HG03159 (cell line): ENCODE measurements around the gene ITGA1.
"Not testable (repeated sequence)": the region's sequence is repeated elsewhere in the genome, so short reads cannot be mapped to it uniquely, and the experiment has no call there.

ENCODE experiments used
- ATAC-seq: cut with Tn5 transposase; IDR thresholded peaks from one replicate; pipeline ENCODE4 v1.9.1; 2021; ENCODE audit warnings: mild to moderate bottlenecking, moderate library complexity; ENCODE audit not compliant: unreplicated experiment

ITGA1 gene

DNA sequence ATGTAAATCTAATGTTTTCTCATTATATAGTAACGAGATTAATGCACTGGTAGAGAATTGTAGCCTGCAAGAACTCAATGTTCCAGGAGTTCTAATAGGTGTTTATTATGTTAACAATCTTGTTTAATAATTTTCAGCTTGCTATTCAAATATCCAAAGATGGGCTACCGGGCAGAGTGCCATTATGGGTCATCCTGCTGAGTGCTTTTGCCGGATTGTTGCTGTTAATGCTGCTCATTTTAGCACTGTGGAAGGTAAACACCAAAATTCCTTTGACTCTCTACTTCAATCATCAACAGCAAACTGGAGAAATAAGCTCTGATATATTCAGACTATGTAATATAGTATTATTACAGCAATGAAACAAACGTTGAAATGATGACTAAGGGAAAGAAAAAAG is 159.5 kb downstream of the ITGA1 start:
- ATAC-seq: no peak

DNA sequence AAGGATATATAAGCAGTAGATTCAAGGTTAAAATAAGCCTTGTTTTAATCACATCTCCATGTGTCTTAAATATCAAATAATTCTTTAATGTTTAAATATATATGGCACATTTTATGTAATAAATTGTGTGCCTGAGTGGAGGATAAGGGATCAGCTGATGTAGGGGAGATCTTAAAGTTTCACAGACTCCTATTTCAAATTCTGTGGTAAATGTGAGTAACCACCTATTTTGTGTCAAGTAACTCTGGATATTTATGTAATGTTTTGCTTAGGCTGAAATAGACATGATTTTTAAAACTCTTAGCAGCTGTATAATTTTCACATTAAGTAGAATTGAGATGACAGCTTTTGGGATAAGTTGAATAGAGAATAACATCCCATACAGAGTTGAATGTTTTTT is 160.1 kb downstream of the ITGA1 start:
- no peak for ATAC-seq

DNA sequence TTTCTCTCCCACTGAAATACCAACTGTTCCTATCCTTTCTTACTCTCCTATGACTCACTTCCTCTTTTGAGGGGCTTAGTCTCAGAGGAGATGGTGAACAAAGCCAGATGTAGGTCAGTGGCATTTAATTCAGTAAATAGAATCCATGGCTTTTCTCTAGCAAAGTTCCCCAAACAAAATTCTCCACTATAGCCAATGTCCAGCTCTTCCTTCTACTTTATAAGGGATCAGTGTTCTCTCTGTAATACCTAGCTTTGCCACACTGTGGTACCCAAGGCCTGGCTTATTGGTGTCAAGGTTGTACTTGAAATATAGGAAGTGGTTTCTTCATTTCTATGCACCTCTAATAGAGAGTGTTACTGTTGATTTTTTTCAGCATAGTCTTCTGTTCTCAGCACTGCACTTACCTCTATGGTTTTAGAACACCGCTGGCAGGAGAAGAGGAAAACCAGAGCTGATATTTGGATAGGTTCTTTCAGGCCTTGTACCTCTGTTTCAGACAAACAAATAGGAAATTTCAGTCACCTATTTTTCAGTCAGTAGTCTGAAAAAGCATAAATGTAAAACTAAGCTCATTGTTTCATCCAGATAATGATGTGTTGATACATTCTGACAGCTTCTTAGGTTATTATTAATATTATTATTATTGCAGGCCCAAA is 160.8 kb downstream of the ITGA1 start:
- peak; percentile 98 for ATAC-seq

DNA sequence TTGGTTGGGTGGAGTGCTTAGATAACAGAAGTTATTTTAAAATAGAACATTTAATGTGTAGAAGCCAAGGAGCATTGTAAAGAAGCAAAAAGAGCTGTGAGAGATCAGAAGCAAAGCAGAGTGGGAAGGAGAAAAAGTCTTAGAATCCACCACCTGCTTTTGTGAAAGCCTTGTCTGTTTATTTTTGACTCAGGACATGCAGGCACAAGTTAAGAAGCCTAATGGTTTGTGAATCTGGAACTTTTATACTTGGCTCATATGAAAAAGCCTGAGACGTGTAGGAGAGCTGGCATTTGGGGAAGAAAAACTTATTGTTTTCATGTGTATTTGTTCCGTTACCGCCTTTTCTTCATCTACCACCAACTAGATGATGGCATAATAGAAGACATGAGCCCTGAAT is 163.0 kb downstream of the ITGA1 start:
- no peak for ATAC-seq

DNA sequence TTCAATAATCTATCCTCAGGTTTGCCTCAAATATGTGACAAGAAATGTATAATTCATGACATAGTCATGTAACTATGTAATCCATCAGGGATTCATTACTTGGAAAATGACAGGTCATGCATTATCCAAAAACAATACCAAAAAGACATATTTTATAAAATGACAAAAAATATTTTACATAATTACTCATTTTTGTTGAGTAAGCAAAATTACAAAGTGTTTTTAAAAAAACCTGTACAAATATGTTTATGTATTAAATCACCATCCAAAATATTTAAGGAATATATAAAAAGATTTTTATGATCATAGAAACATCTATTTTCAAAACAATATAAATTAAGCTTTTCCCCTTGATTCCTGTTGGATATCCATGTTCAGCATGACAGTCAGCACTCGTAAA is 164.8 kb downstream of the ITGA1 start:
- no peak for ATAC-seq

DNA sequence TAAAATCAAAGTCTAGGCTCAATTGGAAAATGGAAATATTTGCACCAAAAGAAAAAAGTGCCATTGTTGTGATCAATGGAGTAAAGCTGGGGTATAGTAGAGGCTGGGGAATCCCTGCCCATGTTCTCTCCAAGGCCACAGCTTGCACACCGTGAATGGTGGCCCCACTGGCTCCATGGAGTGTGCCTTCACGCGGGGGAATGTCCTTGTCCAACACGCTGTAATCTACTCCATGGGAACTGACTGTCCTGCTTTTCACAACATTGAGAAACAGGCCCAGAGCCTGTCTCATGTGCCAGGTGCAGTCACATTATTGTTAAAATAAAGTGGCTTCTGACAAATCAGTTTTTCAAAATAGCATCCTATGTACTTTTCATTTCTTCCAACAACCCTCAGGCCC is 168.3 kb downstream of the ITGA1 start:
- no peak for ATAC-seq

DNA sequence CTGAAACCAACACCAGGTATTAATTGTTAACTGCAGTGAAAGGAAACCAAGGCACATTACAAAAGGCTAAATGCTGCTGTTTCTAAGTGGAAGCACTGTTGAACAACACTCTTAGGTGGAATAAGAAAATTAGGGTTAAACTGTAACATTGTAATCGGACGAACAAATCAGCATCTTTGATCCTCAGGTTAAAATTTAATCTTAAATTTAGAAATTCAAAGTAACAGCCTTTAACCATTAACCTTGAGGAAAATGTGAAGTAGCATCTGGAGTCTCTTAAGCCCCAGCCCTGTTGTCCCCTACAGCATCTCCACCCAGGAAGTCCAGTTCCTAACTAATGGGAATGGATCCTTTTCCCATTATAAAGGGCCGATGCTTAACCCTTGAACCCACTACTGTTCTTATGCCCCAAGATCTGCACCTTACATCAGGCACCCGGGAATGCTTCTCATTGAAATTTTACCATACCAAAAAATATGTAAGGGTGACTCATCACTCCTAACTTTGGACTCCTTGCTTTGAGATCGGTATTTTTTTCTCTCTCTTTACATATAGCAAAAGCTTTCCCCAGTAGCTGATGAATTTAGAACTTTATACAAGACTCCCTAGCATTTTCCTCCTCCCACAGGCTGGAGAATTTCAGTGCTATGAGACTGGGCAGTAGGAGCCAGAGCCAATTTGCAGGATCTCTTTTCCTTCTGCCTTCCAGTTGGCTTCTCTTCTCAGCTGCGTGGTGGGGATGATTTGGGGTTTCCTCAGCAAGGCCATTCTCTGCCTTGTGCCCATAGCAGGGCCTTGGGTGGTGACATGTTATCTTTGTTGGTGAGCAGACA is 169.4 kb downstream of the ITGA1 start:
- ATAC-seq: no peak

DNA sequence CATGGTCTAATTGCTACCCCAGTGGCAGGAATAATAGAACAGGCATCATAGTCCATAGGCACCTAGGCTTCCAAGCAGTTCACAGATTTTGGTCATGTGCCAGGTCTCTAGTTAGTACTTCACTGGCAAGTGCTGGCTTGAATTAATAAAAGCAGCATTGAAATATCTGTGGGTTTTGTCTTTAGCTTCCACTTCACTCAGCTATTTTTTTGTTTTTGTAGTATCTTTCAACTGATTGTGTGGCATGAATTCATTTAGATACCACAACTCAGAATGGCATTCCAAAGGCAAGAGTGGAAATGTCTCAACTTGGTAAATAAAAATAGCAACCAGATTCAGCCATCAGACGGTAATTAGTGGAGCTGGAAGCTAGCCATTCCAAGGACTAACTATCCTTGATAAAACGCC is 173.6 kb downstream of the ITGA1 start:
- ATAC-seq: no peak

DNA sequence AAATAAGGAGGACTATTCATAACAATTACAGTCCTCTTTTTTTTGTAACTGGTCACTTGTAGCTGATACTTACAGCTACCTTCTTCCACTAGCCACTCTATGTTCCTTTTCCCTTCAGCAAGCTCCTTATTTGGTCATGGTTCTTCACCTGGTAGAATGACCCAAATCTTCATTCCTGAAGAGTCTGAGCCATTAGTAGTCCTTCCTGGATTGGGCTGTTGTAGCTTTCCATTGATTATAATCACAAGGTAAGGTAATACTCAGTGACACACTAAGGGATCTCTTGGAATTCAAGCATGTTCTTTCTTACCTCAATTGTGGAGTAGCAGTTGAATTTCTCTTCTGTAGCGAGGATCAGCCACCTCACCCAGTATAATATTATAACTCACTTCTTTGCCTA is 175.9 kb downstream of the ITGA1 start:
- ATAC-seq: no peak

DNA sequence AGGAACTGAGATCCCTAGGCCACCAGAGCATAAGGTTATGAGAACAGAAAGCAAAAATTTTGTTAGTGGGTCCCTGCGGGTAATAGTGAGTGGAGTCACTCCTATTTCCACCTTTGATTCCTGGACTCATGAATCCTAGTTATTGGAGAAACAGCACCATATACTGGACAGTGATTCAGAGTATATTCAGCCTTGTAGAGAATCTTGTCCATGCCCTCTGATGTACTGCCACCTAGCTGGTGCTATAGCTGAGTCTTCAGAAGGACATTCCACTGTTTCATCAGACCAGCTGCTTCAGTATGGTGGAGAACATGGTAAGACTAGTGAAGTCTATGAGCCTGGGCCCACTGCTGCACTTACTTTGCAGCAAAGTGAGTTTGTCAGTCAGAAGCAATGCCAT is 176.4 kb downstream of the ITGA1 start:
- no peak for ATAC-seq

DNA sequence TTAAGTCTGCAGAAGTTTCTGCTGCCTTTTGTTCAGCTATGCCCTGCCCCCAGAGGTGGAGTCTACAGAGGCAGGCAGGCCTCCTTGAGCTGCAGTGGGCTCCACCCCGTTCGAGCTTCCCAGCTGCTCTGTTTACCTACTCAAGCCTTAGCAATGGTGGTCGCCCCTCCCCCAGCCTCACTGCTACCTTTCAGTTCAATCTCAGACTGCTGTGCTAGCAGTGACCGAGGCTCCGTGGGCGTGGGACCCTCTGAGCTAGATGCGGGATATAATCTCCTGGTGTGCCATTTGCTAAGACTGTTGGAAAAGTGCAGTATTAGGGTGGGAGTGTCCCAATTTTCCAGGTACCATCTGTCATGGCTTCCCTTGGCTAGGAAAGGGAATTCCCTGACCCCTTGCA is 188.4 kb downstream of the ITGA1 start:
- ATAC-seq: not testable (repeated sequence)

DNA sequence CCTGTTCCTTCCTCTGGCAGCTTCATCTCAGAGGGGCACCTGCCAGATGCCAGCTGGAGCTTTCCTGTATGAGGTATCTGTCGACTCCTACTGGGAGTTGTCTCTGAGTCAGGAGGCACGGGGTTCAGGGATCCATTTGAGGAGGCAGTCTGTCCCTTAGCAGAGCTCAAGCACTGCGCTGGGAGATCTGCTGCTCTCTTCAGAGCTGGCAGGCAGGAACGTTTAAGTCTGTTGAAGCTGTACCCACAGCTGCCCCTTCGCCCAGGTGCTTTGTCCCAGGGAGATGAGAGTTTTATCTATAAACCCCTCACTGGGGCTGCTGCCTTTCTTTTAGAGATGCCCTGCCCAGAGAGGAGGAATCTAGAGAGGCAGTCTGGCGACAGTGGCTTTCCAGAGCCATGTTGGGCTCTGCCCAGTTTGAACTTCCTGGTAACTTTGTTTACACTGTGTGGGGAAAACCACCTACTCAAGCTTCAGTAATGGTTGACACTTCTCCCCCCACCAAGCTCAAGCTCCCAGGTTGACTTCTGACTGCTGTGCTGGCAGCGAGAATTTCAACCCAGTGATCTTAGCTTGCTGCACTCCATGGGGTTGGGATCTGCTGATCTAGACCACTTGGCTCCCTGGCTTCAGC is 189.7 kb downstream of the ITGA1 start:
- no peak for ATAC-seq

DNA sequence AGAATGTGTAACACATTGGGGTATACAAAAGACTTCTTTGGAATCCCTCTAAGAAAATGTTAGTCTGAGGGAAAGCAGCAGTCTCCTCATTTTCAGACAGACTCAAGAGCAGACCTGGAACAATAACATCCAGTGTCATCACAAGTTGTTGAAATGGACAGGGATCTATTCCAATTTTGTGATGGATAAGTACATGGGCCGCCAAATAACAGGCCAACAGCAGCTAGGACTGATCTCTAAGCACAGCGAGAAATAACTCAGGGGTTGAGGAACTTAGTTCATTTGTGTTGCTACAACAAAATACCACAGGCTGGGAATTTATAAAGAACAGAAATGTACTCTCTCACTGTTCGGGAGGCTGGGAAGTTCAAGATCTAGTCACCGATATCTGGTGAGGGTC is 193.8 kb downstream of the ITGA1 start:
- no peak for ATAC-seq

DNA sequence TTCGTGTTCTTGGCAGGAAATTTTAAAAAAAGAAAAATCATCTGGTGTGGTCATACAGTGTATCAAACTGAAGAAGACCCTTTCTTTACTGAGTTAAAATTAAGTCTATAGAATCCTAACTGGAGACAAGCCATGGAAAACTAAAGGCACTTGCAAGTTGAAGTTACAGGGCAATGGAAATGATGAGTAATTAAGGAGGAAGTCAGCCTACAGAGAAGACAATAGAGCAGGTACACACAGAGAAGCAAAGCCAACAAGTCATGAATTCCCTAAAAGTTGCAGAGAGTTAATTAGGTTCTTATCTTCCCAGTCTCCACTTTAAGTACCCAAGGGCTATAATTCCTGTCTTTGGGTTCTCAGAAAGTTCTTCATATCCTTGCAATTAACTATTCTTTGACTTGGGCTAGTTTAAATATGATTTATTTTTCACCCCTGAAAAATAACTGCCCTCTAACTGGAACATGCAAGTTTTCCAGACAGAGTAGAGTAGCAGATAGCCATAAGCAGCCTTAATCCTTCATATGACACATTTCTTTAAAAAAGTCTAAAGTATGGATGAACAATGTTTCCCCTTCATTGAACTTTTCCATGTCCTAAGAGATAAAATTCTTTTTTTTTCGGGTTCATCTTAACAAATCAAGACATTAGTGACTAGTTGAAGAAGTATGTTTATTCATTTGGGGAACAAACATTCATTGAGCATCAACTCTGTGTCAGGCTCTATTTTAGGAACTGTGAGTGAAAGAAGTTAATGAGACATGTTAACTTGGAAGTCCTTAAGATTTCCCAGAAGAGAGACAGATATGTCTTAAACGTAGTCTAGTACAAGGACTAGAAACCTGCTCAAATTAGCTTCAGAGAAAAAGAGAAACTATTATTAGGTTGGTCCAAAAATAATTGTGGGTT is 196.3 kb downstream of the ITGA1 start:
- no peak for ATAC-seq

DNA sequence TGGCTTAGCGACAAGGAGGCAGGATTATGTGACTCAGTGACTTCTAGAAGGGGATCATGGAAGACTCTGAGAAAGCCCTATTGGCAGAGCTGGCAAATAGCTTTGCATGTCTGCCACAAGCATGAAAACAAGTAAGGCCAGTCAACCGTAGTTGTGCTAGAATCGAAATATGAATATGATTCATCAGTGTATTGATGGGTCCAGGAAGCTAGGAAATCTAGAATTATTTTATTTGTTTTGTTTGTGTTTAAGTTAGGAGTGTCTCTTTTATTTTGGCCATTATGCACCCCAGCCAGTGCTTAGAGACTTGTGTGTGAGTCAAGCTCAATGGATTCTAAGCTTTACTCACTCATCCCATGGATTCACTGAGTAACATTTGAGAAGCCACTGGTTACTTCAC is 197.6 kb downstream of the ITGA1 start:
- ATAC-seq: no peak

DNA sequence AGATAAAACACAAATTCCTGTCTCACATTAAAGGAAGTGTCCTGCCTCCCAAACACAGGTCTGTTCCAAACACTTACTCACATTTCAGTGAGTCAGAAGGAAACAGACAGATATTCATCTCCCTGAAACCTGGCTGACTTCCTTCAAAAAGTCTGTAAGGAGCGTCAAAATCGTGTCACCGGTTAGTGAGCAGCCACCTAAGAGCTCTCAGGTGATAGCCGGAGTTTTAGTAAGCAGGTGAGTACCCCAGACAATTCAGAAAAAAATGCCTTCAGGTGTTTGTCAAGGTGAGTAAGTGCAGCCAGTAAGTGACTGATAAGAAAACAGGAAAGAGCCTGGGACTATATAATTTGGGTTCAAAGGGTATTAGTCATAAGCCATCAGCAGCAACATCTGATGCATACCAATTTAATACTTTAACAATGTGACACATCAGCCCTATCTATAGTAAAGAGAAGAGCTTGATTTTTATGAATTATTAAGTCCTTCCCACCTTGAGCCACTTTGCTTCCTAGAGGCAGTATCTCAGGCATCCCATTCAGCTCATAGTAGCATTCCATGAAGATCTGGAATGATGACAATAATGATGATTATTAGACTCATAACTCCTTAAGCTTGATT is 200.1 kb downstream of the ITGA1 start:
- no peak for ATAC-seq

DNA sequence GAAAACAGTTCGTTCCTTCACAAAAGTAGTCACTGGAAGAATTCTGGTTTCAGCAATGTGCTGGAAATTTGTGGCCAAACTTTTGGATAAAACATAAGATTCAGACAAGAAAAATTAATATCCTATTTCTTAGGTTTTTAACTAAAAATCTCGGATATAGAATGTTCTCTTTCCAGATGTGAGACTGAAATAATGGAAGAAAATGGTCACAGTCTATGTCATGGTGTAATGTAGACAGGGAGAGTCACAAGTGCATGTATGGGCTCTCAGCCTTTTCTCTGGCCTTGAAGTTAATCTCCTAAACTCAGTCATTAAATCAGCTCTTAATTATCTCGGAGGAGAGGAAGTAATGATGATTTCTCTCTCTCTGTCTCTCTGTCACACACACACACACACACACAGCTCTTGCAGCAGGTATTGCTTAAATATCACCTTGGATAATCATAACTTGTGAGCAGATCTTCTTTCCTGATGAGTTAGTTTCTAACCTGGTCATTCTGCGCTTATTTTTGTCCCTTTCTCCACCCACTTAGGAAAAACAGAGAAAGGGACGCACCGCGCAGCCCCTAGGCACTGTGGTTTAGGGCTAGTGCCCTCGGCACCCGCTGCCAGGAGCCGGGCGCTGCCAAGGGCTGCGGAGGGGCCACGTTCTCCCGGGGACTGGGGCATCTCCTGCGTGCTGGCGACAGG is 200.8 kb downstream of the ITGA1 start:
- ATAC-seq: no peak

DNA sequence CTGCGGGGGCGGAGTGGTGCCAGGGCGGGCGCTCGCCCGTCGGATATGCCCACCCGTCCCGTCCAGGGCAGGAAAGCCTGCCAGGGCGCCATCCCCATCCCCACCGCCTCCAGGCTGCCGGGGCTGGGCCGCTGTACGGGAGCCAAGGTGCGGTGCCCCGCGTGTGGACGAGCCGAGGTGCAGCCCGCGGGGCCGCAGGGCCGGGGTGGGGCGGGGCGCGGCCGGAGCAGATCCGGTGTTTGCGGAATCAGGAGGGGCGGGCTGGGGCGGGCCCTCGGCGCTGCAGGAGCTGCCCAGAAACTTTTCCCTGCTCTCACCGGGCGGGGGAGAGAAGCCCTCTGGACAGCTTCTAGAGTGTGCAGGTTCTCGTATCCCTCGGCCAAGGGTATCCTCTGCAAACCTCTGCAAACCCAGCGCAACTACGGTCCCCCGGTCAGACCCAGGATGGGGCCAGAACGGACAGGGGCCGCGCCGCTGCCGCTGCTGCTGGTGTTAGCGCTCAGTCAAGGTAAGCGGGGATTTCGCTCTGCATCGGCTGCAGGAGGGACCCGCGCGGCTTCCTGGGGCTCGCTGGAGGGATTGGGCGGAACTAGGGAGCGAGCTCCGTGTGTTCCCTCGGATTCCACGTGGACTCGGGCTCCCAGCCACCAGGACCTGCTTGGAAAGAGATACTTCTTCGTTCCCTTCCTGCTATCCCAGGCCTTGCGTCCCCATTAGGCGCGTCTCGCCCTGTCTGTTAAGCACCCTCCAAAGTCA is 201.5 kb downstream of the ITGA1 start, which contains the start of gene ITGA2:
Gene ITGA2, plus strand, starts transcription at position 328 of the 756 bp plus-strand sequence. Its CDS starts 117 bp downstream, at position 445.
- ATAC-seq: peak; percentile 71
